HPDE6-E6E7 (cell line): ENCODE data around the gene NUDT21.
"Not testable (repeated sequence)": the region's sequence is repeated elsewhere in the genome, so short reads cannot be mapped to it uniquely, and the experiment has no call there.

Experiments
- DNase-seq: peaks from one replicate; pipeline ENCODE4 v3.0.0; 2011; ENCODE audit warnings: missing footprints; ENCODE audit errors: extremely low spot score

Gene NUDT21

DNA sequence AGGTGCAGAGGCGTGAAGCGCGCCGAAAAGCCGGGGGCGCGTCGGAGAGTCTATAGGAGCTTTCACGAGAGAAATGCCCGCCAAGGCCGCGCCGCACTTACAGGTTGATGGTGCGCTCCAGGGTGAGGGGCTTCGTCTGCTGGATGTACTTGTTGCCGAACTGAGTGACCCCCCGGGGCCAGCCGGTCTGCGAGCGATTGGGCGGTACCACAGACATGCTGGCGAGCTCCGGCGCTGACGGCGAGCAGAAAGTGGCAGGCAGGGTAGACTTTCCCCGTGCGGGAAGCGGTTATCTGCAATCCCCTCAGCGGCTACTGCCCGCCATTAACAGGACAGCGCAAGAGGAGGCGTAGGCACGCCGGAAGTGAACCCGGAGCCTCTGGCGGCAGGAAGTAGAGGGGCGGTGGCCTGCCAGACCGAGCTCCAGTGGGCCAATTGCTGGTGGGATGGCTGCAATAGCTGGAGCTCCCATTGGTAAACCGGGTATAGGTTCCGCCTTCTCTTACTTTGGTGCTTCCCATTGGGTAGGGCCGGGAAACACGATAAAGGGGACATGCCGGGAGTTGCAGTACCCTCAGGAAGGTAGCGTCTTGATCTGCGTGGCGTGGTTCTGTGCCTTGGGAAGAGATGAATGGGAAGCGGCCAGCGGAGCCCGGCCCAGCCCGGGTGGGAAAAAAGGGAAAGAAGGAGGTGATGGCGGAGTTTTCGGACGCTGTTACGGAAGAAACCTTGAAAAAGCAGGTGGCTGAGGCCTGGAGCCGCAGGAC is at the start of gene NUDT21, which contains the start of gene OGFOD1:
NUDT21 (minus strand) TSS at position 347 of the 767 bp plus-strand sequence; CDS start at position 217, 130 bp downstream.
OGFOD1 (plus strand) TSS at position 569 of the 767 bp plus-strand sequence; CDS start at position 628, 59 bp downstream.
- DNase-seq: peak; percentile 100

DNA sequence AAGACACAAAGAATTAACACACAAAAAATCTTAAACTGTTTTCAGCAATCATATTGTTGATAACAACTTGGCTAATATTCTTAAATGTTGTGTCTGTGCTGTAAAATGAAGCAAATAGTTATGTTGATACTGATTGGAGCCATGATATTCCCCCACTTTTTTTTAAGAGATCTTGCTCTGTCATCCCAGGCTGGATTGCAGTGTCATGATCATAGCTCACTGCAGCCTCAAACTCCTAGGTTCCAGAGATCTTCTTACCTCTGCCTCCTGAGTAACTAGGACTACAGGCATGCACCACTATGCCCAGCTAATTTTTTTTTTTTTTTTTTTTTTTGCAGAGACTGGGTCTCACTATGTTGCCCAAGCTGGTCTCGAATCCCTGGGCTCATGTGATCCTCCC is 42.7 kb upstream of the NUDT21 start:
- DNase-seq: no peak

DNA sequence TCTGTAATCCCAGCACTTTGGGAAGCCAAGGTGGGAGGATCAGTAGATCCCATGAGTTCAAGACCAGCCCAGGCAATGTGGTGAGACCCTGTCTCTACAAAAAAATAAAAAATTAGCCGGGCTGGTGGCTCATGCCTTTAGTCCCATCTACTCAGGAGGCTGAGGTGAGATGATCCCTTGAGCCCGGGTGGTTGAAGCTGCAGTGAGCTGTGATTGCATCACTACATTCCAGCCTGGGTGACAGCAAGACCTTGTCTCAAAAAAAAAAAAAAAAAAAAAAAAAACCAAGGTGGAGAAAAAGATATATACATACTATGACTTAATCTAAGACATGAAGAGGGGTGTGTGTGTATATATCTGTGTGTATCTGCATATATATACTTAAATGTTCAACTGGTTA is 42.0 kb upstream of the NUDT21 start:
- no peak for DNase-seq

DNA sequence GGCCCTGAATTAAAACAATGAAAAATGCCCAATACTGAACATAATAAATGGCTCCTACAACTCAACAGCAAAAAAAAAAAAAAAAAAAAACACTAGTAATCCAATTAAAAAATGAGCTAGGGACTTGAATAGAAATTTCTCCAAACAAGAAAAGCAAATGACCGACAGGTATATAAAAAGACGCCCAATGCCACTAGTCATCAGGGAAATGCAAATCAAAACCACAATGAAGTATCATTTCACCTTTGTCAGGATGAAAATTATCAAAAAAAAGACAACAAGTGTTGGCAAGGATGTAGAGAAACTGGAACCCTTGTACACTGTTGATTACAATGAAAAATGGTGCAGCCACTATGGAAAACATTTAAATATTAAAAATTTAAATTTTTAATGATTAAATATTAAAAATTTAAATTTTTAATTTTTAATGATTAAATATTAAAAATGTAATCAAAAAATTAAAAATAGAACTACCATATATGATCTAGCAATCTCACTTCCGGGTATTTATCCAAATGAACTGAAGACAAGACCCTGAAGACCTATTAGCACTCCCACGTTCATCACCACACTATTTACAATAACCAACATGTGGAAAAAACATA is 40.6 kb upstream of the NUDT21 start:
- no peak for DNase-seq

DNA sequence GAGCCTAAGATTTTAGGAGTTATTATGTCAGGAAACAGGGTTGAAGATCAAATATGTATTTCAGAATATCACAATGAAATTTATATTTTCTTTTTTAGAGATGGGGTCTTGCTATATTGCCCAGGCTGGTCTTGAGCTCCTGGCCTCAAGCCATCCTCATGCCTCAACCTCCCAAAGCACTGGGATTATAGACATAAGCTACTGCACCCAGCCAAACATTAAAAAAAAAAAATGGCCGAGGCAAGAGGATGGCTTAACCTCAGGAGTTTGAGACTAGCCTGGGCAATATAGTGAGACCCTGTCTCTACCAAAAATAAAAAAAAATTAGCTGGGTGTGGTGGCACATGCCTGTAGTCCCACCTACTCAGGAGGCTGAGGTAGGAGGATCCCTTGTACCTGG is 37.7 kb upstream of the NUDT21 start:
- DNase-seq: not testable (repeated sequence)

DNA sequence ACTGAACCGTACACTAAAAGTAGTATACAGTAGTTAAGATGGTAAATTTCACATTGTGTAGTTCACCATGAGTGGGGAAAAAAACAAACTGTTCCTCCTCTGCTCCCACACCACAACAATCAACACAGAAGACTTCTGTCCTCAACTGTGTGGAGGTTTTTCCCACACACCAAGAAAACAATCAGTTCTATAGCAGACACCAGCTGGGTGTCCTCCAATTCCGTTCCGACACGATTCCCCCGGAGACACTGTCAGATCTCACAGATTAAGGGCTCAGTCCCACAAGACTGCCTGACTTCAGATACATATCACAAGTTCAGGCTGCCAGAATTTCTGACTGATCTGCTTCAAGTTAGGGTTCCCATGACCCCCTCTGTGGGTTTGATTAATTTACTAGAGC is 36.9 kb upstream of the NUDT21 start:
- DNase-seq: no peak

DNA sequence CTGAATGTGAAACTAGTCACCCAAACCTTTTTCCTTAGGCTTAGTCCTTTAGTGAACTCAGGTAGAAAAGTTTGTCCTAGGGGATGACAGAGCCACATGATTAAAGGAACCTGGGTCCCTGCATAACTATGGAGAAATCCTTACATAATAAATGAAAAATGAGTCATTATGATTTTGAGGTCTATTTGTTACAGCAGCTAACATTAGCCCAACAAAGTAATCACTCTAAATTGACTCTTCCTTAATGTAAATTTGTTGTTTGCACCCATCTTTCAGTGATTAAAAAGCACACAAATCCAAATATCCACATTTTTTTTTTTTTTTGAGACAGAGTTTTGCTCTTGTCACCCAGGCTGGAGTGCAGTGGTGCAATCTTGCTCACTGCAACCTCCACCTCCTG is 32.3 kb upstream of the NUDT21 start:
- DNase-seq: no peak

DNA sequence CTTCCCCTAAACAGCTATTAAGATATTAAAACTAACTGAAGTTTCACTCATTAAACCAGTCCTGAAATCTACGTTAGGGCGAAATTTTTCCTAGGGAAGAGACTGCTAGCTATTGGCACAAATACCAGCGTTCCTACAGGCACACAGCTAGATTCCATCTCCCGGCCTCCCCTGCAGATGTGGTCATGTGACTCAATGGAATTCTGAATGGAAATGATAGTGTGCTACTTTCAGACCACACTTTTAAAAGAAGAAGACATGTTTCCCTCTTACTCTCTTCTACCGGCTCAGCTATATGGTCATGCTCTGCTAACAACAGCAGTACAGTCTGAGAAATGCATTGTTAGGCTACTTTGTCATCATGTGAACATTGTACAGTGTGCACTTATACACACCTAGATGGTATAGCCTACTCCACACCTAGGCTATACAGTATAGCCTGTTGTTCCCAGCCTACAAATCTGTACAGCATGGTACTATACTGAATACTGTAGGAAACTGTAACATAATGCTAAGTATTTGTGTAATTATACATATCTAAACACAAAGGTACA is 31.6 kb upstream of the NUDT21 start:
- no peak for DNase-seq

DNA sequence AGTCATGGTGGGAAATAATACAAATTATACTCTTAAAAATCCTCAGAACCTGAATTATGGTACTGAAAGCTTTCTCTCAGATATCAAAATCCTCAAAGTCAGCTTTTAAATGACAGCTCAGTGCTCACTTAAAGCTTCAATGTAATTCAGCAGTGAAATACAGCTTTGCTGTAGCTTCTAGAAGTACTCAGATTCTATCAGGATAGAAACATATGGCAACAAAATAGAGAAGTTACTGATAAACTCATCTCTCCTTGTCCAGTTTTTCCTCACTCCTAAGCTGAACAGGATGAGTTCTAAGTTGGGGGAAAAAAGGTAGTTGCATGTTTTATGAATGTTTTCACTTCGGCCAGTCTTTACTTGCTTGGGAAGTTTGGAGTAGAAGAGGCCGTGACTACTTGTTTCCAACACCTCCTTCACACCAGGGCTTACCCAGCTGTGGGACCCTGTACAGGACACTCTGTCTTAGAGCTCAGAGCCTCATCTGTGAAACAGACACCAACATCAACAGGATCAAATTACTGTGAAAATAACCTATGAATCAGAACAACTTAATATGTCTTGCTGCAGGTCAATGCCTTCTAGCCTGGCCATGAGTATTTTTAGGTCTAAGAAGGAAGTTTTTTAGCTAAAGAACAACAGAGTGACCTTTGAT is 30.5 kb upstream of the NUDT21 start:
- DNase-seq: no peak

DNA sequence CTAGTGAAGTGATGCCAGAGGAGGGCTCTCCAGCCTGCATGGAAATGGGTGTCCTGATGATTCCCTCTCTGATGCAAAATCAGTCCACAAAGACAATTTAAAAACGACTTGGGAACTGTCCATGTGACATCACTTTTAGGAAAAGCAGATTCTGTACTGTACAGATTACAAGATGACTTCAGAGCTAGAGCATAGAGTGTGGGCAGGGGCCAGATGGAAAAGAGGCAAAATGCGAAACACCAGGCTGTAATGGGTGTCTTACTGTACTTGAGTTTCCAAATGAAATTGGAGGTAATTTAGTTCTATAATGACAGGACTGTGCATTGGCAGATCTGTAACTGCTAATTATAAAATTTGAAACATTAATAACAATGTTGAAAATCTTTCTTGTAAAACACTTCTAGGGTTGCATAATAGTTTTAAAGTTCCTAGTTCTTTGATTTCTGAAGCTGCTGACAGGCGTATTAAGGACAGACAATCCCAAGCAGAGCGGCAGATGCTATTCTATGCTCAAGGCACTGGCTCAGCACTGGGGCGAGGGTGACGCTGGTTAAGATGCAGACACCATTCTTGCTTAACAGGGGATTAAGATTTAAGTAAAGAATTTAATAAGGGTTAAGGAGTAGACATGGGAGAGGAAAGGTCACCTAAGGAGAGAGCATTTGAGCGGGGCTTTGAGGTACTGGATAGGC is 29.8 kb upstream of the NUDT21 start:
- DNase-seq: no peak

DNA sequence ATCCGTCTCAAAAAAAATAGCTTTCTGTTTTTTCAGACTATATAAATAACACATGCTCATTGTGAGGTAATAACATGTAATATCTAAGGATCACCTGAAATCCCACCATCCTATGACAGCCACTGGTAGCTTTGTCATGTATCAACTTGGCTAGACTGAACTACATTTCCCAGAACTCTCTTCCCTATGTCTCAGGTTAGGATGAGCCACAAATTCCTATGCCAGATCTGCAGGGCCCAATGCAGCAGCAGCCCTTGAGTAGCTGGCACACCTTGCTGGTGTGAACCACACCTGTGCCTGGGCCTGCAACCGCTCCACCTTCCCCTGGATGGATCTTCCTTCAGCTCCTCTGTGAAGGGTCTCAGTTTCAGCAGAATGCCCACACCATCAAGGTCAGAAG is 28.3 kb upstream of the NUDT21 start:
- no peak for DNase-seq

DNA sequence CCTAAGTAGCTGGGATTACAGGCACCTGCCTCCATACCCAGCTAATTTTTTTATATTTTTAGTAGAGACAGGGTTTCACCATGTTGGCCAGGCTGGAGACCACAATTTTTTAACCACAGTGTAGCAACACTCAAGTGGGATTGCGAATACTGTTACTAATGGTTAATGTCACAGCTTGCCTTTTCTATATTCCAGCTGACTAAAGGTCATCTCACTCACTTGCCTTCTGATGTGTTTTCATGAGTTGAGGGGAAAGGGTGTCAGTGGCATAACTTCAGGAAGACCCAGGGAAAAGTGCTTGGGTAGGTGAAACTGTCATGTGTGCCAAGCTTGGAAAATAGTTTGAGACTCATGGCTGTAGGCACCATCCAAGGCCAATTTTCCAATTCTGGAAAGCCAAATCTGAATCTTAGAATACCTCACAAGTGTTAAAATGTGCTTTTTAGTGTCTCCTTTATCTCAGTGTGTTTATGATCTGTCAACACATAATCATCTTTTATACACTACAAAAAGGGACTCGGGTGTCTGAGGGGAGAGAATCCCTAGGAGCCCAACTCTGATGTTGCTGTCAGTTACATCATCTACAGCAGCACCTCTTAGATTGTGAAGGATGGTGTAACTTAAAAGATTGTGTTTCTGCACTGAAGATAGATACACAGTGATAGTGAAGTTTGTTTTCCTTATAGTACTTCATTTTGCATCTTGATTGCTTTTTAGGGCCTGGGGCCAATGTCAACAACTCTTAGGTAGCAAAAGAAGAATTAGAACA is 27.3 kb upstream of the NUDT21 start:
- no peak for DNase-seq

DNA sequence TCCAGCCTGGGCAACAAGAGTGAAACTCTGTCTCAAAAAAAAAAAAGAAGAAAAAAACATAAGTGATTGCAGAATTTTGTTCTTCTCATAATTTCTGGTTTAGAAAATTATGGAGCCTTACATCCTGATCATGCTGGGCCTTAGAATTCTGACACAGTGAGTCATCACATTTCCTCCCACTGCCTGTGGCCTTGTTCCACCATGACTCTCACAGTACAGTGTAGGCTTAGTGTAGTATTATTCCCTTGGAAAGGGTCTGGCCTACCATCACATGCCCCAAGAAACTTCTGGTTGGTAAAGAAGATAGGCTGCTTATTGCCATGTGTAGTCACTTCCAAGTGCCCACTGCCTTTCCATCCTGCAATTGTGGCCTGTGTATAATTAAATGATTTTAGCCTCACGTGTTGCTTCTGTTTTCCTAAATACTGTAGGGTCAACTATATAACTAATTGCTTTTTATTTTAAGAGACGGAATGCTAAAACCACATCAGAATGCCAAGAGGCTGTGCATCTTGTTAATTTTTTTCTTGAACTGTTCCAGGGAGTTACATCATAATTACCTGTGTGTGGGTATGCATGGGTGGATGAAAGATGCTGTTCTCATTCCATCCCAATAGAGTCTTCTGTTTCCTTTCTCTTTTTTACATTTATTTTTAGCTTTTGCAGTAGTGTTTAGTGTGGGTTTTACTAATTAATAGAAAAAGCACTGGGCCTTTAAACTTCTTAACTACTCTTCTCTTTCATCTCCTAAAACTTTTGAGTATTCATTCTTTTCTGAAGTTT is 26.2 kb upstream of the NUDT21 start:
- peak; percentile 79 for DNase-seq

DNA sequence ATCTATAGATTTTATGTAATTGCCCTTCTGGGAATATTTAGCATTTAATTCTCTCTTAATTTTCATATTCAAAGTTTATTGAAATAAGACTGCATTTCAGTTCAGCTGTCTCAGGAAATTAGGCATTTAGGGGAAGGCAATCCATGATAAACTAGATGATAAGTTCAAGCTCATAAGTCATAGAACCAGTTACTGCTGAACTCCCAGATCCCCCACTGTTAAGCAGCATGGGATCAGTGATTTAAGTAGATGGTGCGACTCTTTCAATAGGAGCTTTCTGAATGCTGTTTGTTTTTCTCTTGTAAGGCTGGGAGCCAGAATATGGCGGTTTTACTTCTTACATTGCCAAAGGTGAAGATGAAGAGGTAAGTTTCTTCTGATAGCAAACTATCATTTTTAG is 24.1 kb upstream of the NUDT21 start:
- no peak for DNase-seq

DNA sequence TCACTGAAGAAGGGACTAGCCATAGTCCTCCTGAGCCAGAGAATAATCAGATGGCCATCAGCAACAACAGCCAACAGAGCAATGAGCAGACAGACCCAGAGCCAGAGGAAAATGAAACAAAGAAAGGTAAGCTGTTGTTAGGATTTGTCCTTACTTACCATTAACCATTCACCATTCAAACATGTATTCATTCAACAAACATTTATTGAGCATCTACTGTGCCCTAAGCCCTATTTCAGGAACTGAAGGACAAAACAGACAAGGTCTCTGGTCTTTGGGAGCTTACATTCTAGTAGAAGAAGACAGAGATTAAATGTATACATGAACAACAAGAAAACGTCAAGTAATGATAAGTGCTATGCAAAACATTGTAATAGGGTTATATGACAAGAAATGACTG is 19.5 kb upstream of the NUDT21 start:
- no peak for DNase-seq

DNA sequence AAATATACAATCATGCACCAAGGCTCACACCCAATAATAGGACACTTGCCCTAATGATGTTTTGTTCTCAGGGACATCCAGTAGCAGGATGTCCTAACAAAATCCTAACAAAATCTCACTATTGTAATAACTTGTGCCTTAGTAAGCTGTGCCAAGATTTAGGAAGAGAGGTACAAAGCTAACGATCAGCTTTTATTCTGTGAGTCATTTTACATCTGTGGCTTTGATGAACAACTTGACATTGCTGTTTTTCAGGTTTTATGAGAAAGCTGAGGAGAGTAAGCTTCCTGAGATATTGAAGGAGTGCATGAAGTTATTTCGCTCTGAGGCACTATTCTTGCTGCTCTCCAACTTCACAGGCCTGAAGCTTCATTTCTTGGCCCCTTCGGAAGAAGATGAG is 19.1 kb upstream of the NUDT21 start:
- peak; percentile 31 for DNase-seq

DNA sequence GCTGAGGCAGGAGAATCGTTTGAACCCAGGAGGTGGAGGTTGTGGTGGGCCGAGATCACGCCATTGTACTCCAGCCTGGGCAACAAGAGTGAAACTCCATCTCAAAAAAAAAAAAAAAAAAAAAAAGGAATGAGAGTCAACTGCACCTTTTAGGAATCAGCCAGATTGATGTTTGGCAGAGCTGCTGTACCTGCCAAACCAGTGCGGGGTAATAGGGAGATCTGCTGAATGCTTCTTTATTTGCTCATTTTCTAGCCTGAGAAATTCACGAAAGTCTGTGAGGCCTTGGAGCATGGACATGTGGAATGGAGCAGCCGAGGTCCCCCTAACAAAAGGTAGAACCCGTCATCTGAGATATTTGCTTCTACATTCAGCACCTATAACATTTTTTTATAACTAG is 18.6 kb upstream of the NUDT21 start:
- no peak for DNase-seq

DNA sequence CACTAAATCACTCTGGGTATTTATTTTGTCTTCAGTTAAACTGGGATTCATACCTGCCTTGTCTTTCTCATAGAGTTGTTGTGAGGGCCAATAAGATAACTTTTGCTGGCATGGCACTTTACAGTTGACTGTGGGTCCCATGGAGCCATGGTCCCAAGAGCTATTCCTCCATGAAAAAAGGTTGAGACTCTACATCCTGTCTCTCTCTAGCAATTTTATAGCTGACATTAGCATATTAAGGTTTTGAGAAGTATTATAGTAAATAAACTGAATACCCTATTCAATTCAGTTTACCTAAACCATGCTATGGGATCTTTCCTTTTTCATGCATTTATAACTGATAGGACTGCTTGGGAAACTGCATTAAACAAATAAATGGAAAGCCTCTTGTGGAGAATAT is 17.7 kb upstream of the NUDT21 start:
- DNase-seq: no peak

DNA sequence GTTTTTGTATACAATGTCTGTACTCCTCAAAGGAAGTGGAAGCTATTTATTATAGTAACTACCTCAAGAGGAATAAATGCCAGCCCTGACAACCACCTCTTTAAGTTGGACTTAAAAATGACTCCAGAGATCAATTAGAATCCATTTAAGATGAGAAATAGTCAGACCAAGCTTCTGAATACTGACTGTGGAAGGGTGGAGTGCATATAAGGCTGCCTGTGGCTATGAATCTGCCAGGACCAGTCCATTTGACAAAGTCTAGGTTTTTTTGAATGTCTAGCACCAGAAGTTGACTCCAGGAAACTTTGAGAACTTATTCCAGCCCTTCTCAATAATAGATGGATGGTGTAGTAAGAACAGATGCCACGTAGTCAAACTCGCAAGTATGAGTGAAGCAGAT is 15.2 kb upstream of the NUDT21 start:
- DNase-seq: no peak

DNA sequence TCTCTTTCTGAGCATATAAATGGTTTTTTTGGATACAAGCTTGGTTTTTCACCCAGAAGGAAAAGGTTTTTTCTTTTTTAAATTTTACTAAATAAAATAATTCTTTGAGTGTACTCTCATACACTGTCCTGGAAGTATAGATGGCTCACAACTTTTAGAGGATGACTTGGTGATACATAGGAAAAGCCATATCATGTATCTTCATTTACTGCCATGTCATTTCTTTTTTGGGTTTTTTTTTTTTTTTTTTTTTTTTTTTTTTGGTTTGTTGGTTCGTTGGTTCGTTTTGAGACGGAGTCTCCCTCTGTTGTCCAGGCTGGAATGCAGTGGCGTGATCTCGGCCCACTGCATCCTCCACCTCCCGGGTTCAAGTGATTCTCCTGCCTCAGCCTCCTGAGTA is 12.0 kb upstream of the NUDT21 start:
- DNase-seq: no peak
